Esophagus muscularis mucosa (tissue), 4 donors: ENCODE results near the gene HOXB8. TPM values are rescaled to one million over a fixed set of nuclear protein-coding genes. Genes with fewer than 3 reads are reported as not detected.

Source experiments
- DNase-seq: peaks from one replicate; pipeline ENCODE4 v3.0.0-alpha.2; 2017; ENCODE audit errors: extremely low spot score
- H3K27ac ChIP-seq, 4 donors: fragments of 200-600 bp; sonication (generic); replicated peaks in 1 of 4; 1 replicate in 3 of 4; 2 replicates in 1 of 4; pipeline ENCODE4 v1.5.1; 2016 to 2019; ENCODE audit warnings: mild to moderate bottlenecking in 1 of 4
- H3K27me3 ChIP-seq, 4 donors: fragments of 200-600 bp; sonication (generic); one replicate each; pipeline versions ENCODE4 v1.5.1 to v1.6.0; 2016 to 2019
- H3K36me3 ChIP-seq, 4 donors: fragments of 200-600 bp; sonication (generic); one replicate each; pipeline ENCODE4 v1.5.1; 2016 to 2019
- H3K4me1 ChIP-seq, 4 donors: fragments of 200-600 bp; sonication (generic); one replicate each; pipeline ENCODE4 v1.5.1; 2016 to 2019
- H3K4me3 ChIP-seq, 4 donors: fragments of 200-600 bp; sonication (generic); 1 replicate in 2 of 4; 2 replicates in 2 of 4; pipeline ENCODE4 v1.5.1; 2016 to 2019; ENCODE audit warnings: mild to moderate bottlenecking in 4 of 4, moderate library complexity in 1 of 4
- H3K9me3 ChIP-seq, 4 donors: fragments of 200-600 bp; sonication (generic); 1 replicate in 3 of 4; 2 replicates in 1 of 4; pipeline ENCODE4 v1.5.1; 2016 to 2019
- EP300 ChIP-seq: sonication (generic); formaldehyde crosslinking; IDR thresholded peaks from one replicate; pipeline ENCODE4 v1.6.1; 2017; ENCODE audit warnings: antibody characterized with exemption
- POLR2A ChIP-seq: fragments of 450-650 bp; IDR thresholded peaks from one replicate; pipeline ENCODE4 v1.6.1; 2017; ENCODE audit warnings: antibody characterized with exemption, moderate library complexity, mild to moderate bottlenecking, low read depth
- POLR2AphosphoS5 ChIP-seq, 2 donors: sonication (generic); formaldehyde crosslinking; IDR thresholded peaks; one replicate each; pipeline ENCODE4 v1.6.1; 2017; ENCODE audit warnings: antibody characterized with exemption in 2 of 2
- WGBS: methylation state at CpG from one replicate; pipeline ENCODE4 v1.1.5; 2018; 5-methylcytosine and 5-hydroxymethylcytosine counted together
- intact Hi-C: fragments of 100-400 bp; cut with DNase I; formaldehyde crosslinking; loops from one replicate; pipeline ENCODE4 v1.15.1; 2023
- total RNA-seq, 4 donors: library from RNA; depleted of rRNA; stranded (reverse); fragments of >200 nt; gene quantifications; one replicate each; pipeline versions ENCODE4 v1.1.0 to v1.2.1, GENCODE V29; 2016
- TF ChIP-seq, protein P1 (sequence below), 3 experiments: fragments of 200-600 bp in 2 of 3; fragments of 450-650 bp in 1 of 3; sonication (generic) in 2 of 3; IDR thresholded peaks; one replicate each; pipeline ENCODE4 v1.5.1; 2017 to 2019; ENCODE audit warnings: antibody characterized with exemption in 3 of 3, mild to moderate bottlenecking in 2 of 3, moderate library complexity in 1 of 3

Gene HOXB8
- total RNA-seq, 4 donors from 2014 or later: not detected

DNA sequence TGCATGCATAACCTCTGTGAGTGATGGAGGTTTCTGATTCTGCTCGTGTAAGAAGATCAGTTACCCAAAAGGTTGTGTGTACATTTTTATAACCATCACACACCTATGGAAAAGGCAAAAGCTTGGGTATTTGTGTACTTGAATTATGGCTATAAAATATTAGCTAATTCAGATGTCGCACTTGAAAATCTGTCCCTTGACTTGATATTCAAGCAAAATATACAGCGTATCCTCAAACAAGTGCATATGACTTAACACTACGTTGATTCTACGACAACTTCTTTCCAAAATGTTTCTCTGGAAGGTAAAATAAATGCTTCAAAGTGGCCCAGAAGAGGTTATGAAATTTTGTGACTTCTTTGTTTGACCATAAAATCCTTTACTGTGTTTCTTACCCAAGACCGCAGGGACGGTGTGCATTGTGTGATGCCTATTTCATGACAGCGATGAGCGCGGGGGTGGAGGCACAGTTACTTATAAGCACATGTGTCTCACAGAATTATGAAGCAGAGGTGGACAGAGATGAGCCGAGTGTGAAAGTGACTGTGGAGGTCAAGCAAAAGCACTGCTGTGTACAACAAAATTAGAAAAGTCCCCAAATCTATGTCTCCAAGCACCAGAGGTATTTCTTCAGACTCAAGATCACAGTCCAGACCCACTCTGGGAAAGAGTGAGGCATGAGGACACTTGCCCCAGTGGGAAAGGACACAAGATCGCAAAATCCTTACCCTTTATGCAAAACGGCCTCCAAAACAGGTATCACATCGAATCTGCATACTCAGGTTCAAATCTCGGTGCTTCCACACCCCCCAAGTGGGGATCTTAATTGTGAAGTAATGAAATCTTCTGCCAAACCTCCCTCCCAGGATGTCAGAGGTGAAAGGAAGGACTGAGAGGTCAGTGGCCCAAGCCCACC is 15.2 kb upstream of the HOXB8 start:
- H3K9me3 ChIP-seq: peaks cover 0 to 5% (median 0%) of the 10 kb centered on the region in 4 donors
- intact Hi-C loops: loop anchor here (10.0 kb wide), 1 partner anchor 375 kb away; no protein-coding TSS in a partner anchor
- peaks cover 0 to 100% (median 95%) of the 10 kb centered on the region in 4 donors for H3K27me3 ChIP-seq
- DNase-seq: no peak
- H3K4me1 ChIP-seq: peaks cover 23 to 36% (median 26%) of the 10 kb centered on the region in 4 donors
- TF ChIP-seq EP300: no peak
- no peak for TF ChIP-seq POLR2A
- TF ChIP-seq POLR2AphosphoS5 (IDR thresholded peaks at IDR 0.05): no peak
- TF ChIP-seq, protein P1, sequence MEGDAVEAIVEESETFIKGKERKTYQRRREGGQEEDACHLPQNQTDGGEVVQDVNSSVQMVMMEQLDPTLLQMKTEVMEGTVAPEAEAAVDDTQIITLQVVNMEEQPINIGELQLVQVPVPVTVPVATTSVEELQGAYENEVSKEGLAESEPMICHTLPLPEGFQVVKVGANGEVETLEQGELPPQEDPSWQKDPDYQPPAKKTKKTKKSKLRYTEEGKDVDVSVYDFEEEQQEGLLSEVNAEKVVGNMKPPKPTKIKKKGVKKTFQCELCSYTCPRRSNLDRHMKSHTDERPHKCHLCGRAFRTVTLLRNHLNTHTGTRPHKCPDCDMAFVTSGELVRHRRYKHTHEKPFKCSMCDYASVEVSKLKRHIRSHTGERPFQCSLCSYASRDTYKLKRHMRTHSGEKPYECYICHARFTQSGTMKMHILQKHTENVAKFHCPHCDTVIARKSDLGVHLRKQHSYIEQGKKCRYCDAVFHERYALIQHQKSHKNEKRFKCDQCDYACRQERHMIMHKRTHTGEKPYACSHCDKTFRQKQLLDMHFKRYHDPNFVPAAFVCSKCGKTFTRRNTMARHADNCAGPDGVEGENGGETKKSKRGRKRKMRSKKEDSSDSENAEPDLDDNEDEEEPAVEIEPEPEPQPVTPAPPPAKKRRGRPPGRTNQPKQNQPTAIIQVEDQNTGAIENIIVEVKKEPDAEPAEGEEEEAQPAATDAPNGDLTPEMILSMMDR (IDR thresholded peaks at IDR 0.05): no peak
- 26% methylated on average over 15 of the region's 15 CpGs for WGBS
- H3K27ac ChIP-seq: no peak overlapping the region
- no peak overlapping the region for H3K4me3 ChIP-seq
- no peaks in the 10 kb centered on the region for H3K36me3 ChIP-seq

DNA sequence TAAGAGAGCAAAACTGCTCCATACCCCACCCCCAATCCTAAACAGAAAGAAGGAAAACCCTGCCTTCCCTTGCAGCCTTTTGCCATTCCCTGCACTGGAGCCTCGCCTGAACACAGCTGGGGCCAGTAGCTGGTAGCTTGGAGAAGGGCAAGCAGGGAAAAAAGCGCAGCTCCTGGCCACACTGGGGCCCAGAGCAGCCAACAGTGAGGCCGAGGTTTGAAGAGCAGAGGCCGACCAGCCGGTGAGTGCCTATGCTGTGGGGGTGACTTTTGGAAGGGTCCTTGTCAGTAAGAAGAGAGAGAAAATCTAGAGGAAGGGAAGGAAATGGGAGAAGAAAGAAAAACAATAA is 14.3 kb upstream of the HOXB8 start:
- 33% methylated on average over 5 of the region's 5 CpGs for WGBS
- DNase-seq: no peak
- peaks cover 0 to 100% (median 95%) of the 10 kb centered on the region in 4 donors for H3K27me3 ChIP-seq

DNA sequence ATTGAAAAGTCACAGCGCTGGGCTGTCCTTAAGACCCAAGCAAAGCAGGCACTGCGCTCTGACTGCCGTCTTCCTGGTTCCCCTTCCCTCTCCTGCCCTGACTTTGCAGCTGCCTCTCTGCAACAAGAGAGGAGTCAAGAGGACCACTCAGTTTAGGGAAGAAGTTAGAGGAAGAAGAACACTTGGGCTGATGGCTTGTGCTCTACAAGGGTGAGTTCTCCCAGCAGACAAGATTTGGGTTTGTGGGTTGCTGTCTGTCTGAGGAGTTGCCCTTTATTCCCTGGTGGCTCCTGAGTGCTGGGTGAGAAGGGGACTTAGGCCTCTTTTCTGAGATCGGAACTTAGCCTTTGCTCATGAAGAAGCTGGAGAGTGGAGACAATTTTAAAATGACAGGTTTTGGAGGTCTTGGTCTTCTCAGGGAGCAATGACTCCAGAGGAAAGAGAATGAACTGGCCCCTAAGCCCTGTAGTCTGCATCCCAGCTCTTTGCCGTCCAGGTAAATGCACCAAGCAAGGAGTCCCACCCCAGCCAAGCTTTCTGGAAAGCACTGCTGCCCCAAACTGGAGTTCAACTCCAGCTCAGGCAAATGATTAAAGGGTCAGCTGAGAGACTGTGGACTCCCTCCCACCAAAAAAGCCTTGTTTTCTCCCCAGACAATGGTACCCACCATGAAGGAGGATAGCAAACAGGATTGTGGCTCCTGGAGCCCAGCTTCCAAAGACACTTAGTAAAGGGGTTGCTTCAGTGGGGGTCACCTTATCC is 13.7 kb upstream of the HOXB8 start:
- TF ChIP-seq POLR2A: no peak
- no peak for TF ChIP-seq EP300
- TF ChIP-seq, protein P1 (IDR thresholded peaks at IDR 0.05): no peak
- TF ChIP-seq POLR2AphosphoS5 (IDR thresholded peaks at IDR 0.05): no peak
- Histone ChIP-seq H3K36me3 (no peaks in the 10 kb centered on the region), H3K27ac (no peak overlapping the region), H3K4me3 (no peak overlapping the region), H3K27me3 (peaks cover 0 to 100% (median 93%) of the 10 kb centered on the region in 4 donors), H3K9me3 (peaks cover 0 to 1% (median 0%) of the 10 kb centered on the region in 4 donors), H3K4me1 (peaks cover 29 to 37% (median 30%) of the 10 kb centered on the region in 4 donors)
- DNase-seq: no peak
- intact Hi-C loops: no loop called here
- WGBS: 22% methylated on average over 5 of the region's 5 CpGs

More for the DNA sequence above, 14.3 kb upstream of the HOXB8 start:
- Histone ChIP-seq H3K4me1 (peaks cover 30 to 42% (median 33%) of the 10 kb centered on the region in 4 donors), H3K27ac (no peak overlapping the region), H3K36me3 (no peaks in the 10 kb centered on the region), H3K9me3 (peaks cover 0 to 5% (median 0%) of the 10 kb centered on the region in 4 donors), H3K4me3 (no peak overlapping the region)
- intact Hi-C loops: no loop called here
- TF ChIP-seq, protein P1 (IDR thresholded peaks at IDR 0.05): no peak
- TF ChIP-seq POLR2A (no peak), EP300 (no peak), POLR2AphosphoS5 (IDR thresholded peaks at IDR 0.05) (no peak)

DNA sequence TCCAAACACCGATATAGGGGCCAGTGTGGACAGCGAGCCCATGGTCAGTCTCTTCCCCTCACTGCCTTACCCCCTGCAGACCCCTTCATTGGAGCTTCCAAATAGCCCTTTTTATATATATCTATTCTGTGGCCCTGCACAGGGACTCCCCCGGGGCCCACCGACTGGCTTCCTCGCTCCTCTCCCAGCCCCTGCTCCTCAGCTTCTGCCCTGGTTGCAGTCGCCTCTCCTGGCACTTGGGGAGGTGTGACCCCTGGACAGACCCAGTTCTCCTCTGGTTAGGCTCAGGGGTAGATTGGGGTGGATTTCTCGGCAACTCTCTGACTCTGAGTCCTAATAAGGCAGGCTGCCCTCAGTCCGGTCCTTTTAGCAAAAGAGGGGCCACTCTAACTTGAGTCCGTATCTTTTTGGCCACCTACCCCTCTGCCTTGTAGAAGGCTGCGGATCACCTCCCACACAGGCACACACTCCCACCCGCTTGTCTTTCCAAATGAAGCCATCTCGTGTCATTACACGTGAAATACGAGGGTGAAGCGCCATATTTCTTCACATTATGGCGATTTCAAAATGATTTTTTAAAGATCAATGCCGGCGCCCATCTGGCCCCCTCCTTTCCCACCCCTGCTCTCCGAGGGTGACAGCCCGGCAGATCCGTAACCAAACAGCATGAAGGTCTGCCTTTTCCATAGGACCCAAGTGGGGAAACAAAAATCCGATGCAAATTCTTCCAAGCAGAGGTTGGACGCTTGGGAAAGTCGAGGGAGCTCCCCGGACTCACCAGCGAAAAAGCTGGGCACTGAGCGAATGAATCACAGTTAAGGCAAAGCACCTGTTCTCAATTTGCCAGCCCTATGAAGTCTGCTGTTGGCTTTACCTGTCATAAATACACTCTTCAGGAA is 12.8 kb upstream of the HOXB8 start:
- intact Hi-C loops: no loop called here
- TF ChIP-seq POLR2AphosphoS5 (IDR thresholded peaks at IDR 0.05) (no peak), EP300 (no peak), POLR2A (no peak)
- TF ChIP-seq, protein P1 (IDR thresholded peaks at IDR 0.05): no peak
- peaks cover 0 to 100% (median 94%) of the 10 kb centered on the region in 4 donors for H3K27me3 ChIP-seq
- H3K36me3 ChIP-seq: no peaks in the 10 kb centered on the region
- 23% methylated on average over 27 of the region's 27 CpGs for WGBS
- peaks cover 25 to 31% (median 26%) of the 10 kb centered on the region in 4 donors for H3K4me1 ChIP-seq
- no peak overlapping the region for H3K4me3 ChIP-seq
- no peak overlapping the region for H3K27ac ChIP-seq
- no peak for DNase-seq
- no peaks in the 10 kb centered on the region for H3K9me3 ChIP-seq
